GM12891 (cell line): Measurements from ENCODE around the gene OSCP1. TPM values are rescaled to one million over a fixed set of nuclear protein-coding genes. Genes with fewer than 3 reads are reported as not detected.
A peak's percentile ranks its signal among the peaks of the same experiment; 100 is the strongest.
"Not testable (repeated sequence)": the region's sequence is repeated elsewhere in the genome, so short reads cannot be mapped to it uniquely, and the experiment has no call there.

Experiments used
- DNase-seq: peaks from one replicate; pipeline ENCODE4 v3.0.0; 2011; ENCODE audit warnings: low spot score; ENCODE audit not compliant: insufficient read length
- FAIRE-seq: peaks from 2 replicates; lab custom pipeline; 2011; peaks lifted over from hg19 to GRCh38; lab: Jason Lieb, UNC
- PAX5 ChIP-seq: IDR thresholded peaks from 2 replicates; pipeline ENCODE4 v1.6.1; 2011; ENCODE audit warnings: low read length, moderate library complexity, mild to moderate bottlenecking; ENCODE audit not compliant: insufficient read depth, severe bottlenecking
- POLR2A ChIP-seq: IDR thresholded peaks from 2 replicates; pipeline ENCODE4 v1.6.1; 2011; ENCODE audit warnings: low read depth, low read length, control low read depth
- POLR2AphosphoS5 ChIP-seq: IDR thresholded peaks from 2 replicates; pipeline ENCODE4 v1.6.1; 2011; ENCODE audit warnings: low read depth, low read length, control low read depth
- POU2F2 ChIP-seq: IDR thresholded peaks from 2 replicates; pipeline ENCODE4 v1.6.1; 2011; ENCODE audit warnings: low read depth, mild to moderate bottlenecking, control low read depth, low read length, moderate library complexity
- SPI1 ChIP-seq: IDR thresholded peaks from 2 replicates; pipeline ENCODE4 v1.6.1; 2011; ENCODE audit warnings: low read depth, low read length, control low read depth
- TAF1 ChIP-seq: IDR thresholded peaks from 2 replicates; pipeline ENCODE4 v1.6.1; 2011; ENCODE audit warnings: low read depth, low read length, control low read depth
- polyA plus RNA-seq: library from polyadenylated mRNA; unstranded; fragments of >200 nt; gene quantifications from one replicate; pipeline ENCODE4 v1.2.1, GENCODE V29; 2012; ENCODE audit warnings: low read depth, missing spikeins, inconsistent platforms; ENCODE audit not compliant: missing spikeins

The OSCP1 gene
- 2.6 TPM for polyA plus RNA-seq

DNA sequence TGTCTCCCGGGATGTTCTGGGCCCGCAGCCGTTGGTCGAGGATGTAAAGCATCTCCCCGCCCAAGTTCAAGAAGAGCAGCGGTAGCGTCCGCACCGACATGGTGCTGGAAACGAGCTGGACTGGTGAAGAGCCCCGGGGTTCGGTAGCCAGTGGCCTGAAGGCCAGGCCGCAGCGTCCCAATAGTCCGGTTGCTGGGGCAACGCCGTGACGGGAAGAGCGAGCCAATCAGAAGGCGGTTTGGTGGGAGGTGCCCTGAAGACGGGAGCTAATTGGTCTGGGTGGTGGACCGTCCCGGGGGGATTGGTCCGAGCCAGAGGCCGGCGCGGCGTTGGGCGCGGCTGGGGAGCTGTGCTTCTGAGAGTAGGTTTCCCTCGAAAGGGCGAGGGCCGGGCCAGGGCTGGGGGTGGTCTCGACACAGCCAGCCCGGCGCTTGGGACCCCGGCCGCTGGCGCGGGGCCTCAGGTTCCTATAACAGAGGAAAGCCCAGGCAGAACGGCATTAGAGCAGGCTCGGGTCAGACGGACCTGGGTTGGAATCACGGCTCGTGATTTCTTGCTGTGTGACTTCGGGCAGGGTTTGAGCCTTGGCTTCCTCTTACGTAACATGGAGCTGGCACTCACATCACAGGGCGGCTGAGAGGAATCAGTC is at the start of gene OSCP1:
TSS of gene OSCP1 (minus strand) at position 182 of the 649 bp plus-strand sequence. CDS start at position 100, 82 bp downstream.
- peak; percentile 99 for FAIRE-seq
- DNase-seq, result peak; percentile 99
- TF ChIP-seq SPI1 (no peak), PAX5 (no peak), POLR2AphosphoS5 (peak; percentile 69), TAF1 (peak; percentile 48; the same call in 1 of the 2 replicates), POLR2A (no peak; the same call in none of the 2 replicates)

DNA sequence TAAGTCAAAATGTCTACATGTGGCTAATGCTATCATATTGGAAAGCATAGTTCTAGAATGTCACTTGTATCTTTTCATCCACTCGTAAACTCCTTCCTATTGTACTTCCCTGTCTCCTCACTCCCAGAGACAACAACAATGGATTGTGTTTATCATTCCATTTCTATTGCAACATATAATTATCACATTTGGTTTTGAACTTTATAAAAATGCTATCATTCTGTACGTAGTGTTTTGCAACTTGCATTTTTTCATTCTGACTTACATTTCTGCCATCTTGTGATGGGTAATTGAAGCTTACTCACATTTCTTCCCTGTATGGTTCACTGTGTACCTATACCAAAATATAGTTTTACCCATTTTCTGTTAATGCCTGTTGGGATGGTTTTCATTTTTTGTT is 47.0 kb upstream of the OSCP1 start:
- TF ChIP-seq POLR2AphosphoS5 (no peak), POU2F2 (no peak), TAF1 (no peak), POLR2A (no peak), PAX5 (no peak), SPI1 (no peak)
- no peak for FAIRE-seq

DNA sequence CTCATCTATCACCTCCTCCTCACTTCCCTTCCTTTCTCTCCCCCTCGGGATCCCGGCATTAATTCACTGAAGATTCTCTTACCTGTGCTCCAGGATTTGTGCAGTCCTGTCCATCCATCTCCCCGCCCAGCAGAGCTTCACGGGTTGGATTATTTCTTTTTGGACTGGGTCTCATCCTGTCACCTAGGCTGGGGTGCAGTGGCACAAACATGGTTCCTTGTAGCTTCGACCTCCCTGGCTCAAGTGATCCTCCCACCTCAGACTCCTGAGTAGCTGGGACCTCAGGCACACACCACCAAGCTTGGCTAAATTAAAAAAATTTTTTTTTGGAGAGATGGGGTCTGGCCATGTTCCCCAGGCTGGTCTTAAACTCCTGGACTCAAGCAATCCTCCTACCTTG is 44.7 kb upstream of the OSCP1 start:
- FAIRE-seq, result no peak
- TF ChIP-seq POLR2AphosphoS5, result no peak
- no peak for TF ChIP-seq POU2F2
- no peak for TF ChIP-seq TAF1
- TF ChIP-seq SPI1, result no peak
- DNase-seq, result no peak

More for the DNA sequence above, 47.0 kb upstream of the OSCP1 start:
- DNase-seq, result no peak

DNA sequence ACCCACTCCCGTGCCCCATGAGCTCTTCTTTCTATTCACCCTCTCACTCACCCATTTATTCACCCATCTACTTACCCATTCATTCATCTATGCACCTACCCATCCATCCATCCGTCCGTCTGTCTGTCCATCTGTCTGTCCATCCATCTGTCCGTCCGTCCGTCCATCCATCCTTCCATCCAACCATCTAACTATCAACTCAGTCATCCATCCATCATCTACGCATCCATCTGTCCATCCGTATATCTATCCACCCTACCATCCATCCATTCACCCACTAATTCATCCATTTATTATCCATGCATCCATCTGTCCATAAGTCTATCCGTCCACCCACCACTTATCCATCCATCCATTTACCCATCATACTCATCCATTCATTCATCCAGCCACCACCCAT is 43.3 kb upstream of the OSCP1 start:
- DNase-seq (no peak), FAIRE-seq (no peak)
- TF ChIP-seq POLR2AphosphoS5, result no peak

DNA sequence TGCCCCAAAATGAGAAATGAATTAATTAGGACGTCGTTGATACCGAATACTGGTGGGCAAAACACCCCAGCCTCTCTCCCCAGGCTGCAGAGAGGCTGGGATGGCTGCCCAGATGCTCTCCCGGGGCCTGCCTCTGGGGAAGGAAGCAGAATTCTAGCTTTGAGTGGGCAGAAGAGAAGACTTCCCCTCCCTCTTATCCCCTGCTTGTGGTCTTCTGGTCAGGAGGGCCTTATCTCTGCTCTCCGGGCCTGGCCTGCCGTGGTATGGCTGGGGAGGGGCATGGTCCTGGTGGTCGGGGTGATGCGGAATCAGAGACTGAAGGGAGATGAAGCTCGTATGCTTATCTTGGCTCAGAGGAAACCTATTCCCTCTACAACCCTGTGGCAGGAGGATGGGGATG is 42.2 kb upstream of the OSCP1 start:
- DNase-seq, result no peak
- FAIRE-seq, result no peak
- no peak for TF ChIP-seq POU2F2
- TF ChIP-seq SPI1, result no peak
- TF ChIP-seq PAX5, result no peak
- no peak for TF ChIP-seq TAF1
- no peak for TF ChIP-seq POLR2A
- TF ChIP-seq POLR2AphosphoS5, result no peak

GRCh38 chr1:36489258-36490051 is 39.2 kb upstream of the OSCP1 start:
- not testable (repeated sequence) for DNase-seq, FAIRE-seq

GRCh38 chr1:36487906-36488305 is 37.7 kb upstream of the OSCP1 start:
- peak; percentile 26 for FAIRE-seq
- no peak for DNase-seq
- no peak for TF ChIP-seq POU2F2
- TF ChIP-seq TAF1, result no peak

DNA sequence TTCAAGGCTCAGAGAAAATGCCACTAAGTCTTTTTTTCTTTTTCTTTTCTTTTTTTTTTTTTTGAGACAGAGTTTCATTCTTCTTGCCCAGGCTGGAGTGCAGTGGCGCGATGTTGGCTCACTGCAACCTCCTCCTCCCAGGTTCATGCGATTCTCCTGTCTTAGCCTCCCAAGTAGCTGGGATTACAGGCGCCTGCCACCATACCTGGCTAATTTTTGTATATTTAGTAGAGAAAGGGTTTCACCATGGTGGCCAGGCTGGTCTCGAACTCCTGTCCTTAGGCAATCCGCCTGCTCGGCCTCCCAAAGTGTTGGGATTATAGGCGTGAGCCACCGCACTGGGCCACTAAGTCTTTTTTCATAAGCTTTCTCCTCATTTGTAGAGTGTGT is 37.1 kb upstream of the OSCP1 start:
- not testable (repeated sequence) for DNase-seq, FAIRE-seq

- FAIRE-seq (peak; percentile 35), DNase-seq (no peak)
- no peak for TF ChIP-seq POLR2A
- TF ChIP-seq SPI1, result peak; percentile 76
Measured at GRCh38 chr1:36486439-36487335, 36.4 kb upstream of the OSCP1 start.

DNA sequence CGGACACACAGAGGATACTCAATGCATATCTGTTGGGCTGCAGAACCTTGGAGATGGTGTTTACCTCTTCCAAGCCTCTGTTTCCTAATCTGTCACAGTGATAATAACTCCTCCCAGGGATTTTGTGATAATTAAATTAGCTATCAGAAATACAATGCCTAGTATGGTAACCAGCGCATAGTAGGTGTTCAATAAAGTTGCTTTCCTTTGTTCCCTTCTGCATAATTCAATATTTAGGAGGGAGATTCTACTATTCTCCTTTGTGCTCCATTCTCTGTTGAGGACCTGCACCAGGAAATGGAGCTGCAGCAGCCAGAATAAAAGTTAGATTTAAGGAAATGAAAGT is 35.8 kb upstream of the OSCP1 start:
- FAIRE-seq (no peak), DNase-seq (no peak)
- TF ChIP-seq PAX5, result no peak
- no peak for TF ChIP-seq POU2F2
- TF ChIP-seq POLR2A, result no peak
- no peak for TF ChIP-seq SPI1
- TF ChIP-seq POLR2AphosphoS5, result no peak
- no peak for TF ChIP-seq TAF1
